GM21717 (cell line): ENCODE results near the gene SPEM3.

Source experiments
- ATAC-seq: cut with Tn5 transposase; IDR thresholded peaks from one replicate; pipeline ENCODE4 v1.9.1; 2021; ENCODE audit warnings: mild to moderate bottlenecking, moderate library complexity; ENCODE audit not compliant: unreplicated experiment

SPEM3 gene

GRCh38 chr17:7403977-7404736 lies 24.5 kb upstream of the SPEM3 start, which contains the start of gene TMEM256:
TMEM256 (minus strand) TSS chr17:7404097; CDS start chr17:7404084, 13 bp downstream.
- peak; percentile 75 for ATAC-seq

- peak; percentile 7 for ATAC-seq
Measured at GRCh38 chr17:7404737-7405349, 23.8 kb upstream of the SPEM3 start.

- ATAC-seq = no peak
Measured at GRCh38 chr17:7405350-7406234, 23.1 kb upstream of the SPEM3 start.

GRCh38 chr17:7406235-7406825 lies 22.3 kb upstream of the SPEM3 start:
- no peak for ATAC-seq

GRCh38 chr17:7407082-7407481 lies 21.6 kb upstream of the SPEM3 start:
- no peak for ATAC-seq

- ATAC-seq = no peak
Measured at GRCh38 chr17:7407485-7408251, 21.0 kb upstream of the SPEM3 start, which contains the start of gene NLGN2. NLGN2 (plus strand) TSS chr17:7407845; CDS start chr17:7408256, 411 bp downstream.

GRCh38 chr17:7408252-7408727 lies 20.4 kb upstream of the SPEM3 start:
- no peak for ATAC-seq

GRCh38 chr17:7408863-7409262 lies 19.8 kb upstream of the SPEM3 start:
- ATAC-seq = no peak

GRCh38 chr17:7409716-7410115 lies 18.9 kb upstream of the SPEM3 start:
- no peak for ATAC-seq

- no peak for ATAC-seq
Measured at GRCh38 chr17:7410634-7411426, 17.8 kb upstream of the SPEM3 start.

GRCh38 chr17:7411427-7411750 lies 17.3 kb upstream of the SPEM3 start:
- no peak for ATAC-seq

GRCh38 chr17:7413346-7413985 lies 15.2 kb upstream of the SPEM3 start:
- ATAC-seq = no peak

- ATAC-seq = no peak
Measured at GRCh38 chr17:7414837-7415236, 13.8 kb upstream of the SPEM3 start.

- no peak for ATAC-seq
Measured at GRCh38 chr17:7415784-7416183, 12.9 kb upstream of the SPEM3 start.

- no peak for ATAC-seq
Measured at GRCh38 chr17:7416323-7416722, 12.3 kb upstream of the SPEM3 start.

- no peak for ATAC-seq
Measured at GRCh38 chr17:7417056-7417655, 11.5 kb upstream of the SPEM3 start.

- ATAC-seq = no peak
Measured at GRCh38 chr17:7418472-7419152, 10.0 kb upstream of the SPEM3 start.
